Tibial artery (tissue), 4 donors: ENCODE measurements around the gene PTGER2.

Source experiments
- DNase-seq, 2 donors: peaks; one replicate each; pipeline ENCODE4 v3.0.0-alpha.2; 2019
- H3K27ac ChIP-seq, 2 donors: fragments of 200-600 bp; sonication (generic) in 1 of 2; 1 replicate in 1 of 2; 2 replicates in 1 of 2; pipeline ENCODE4 v1.5.1; 2018 to 2019; ENCODE audit warnings: mild to moderate bottlenecking in 1 of 2
- H3K27me3 ChIP-seq, 2 donors: fragments of 200-600 bp; sonication (generic) in 1 of 2; one replicate each; pipeline versions ENCODE4 v1.5.1 to v1.6.0; 2016 to 2019
- H3K36me3 ChIP-seq, 3 donors: fragments of 200-600 bp; sonication (generic) in 2 of 3; one replicate each; pipeline ENCODE4 v1.5.1; 2016 to 2019; ENCODE audit warnings: mild to moderate bottlenecking in 2 of 3
- H3K4me1 ChIP-seq, 4 donors: fragments of 200-600 bp; sonication (generic) in 2 of 4; 1 replicate in 3 of 4; 2 replicates in 1 of 4; pipeline ENCODE4 v1.5.1; 2016 to 2019
- H3K4me3 ChIP-seq, 2 donors: fragments of 200-600 bp; sonication (generic) in 1 of 2; 1 replicate in 1 of 2; 2 replicates in 1 of 2; pipeline ENCODE4 v1.5.1; 2018 to 2019; ENCODE audit warnings: mild to moderate bottlenecking in 2 of 2
- H3K9me3 ChIP-seq, 3 donors: fragments of 200-600 bp; sonication (generic) in 1 of 3; one replicate each; pipeline ENCODE4 v1.5.1; 2016 to 2019
- intact Hi-C: fragments of 100-400 bp; cut with DNase I; formaldehyde crosslinking; loops from one replicate; pipeline ENCODE4 v1.15.0; 2023; ENCODE audit warnings: low total_unique reads
- TF ChIP-seq, protein P1 (sequence below), 2 experiments: fragments of 200-600 bp in 1 of 2; fragments of 450-650 bp in 1 of 2; IDR thresholded peaks; one replicate each; pipeline ENCODE4 v1.5.1; 2017 to 2019; ENCODE audit warnings: antibody characterized with exemption in 2 of 2, mild to moderate bottlenecking in 1 of 2, moderate library complexity in 1 of 2

The PTGER2 gene

GRCh38 chr14:52319919-52320318 is 5.8 kb downstream of the PTGER2 start:
- TF ChIP-seq, protein P1, sequence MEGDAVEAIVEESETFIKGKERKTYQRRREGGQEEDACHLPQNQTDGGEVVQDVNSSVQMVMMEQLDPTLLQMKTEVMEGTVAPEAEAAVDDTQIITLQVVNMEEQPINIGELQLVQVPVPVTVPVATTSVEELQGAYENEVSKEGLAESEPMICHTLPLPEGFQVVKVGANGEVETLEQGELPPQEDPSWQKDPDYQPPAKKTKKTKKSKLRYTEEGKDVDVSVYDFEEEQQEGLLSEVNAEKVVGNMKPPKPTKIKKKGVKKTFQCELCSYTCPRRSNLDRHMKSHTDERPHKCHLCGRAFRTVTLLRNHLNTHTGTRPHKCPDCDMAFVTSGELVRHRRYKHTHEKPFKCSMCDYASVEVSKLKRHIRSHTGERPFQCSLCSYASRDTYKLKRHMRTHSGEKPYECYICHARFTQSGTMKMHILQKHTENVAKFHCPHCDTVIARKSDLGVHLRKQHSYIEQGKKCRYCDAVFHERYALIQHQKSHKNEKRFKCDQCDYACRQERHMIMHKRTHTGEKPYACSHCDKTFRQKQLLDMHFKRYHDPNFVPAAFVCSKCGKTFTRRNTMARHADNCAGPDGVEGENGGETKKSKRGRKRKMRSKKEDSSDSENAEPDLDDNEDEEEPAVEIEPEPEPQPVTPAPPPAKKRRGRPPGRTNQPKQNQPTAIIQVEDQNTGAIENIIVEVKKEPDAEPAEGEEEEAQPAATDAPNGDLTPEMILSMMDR (IDR thresholded peaks at IDR 0.05): no peak
- no peaks in the 10 kb centered on the region for H3K27me3 ChIP-seq
- DNase-seq: no peak
- no peak overlapping the region for H3K4me3 ChIP-seq
- H3K36me3 ChIP-seq: no peaks in the 10 kb centered on the region
- H3K4me1 ChIP-seq: peaks cover 0 to 5% (median 2%) of the 10 kb centered on the region in 4 donors
- H3K9me3 ChIP-seq: peaks cover 0 to 10% (median 6%) of the 10 kb centered on the region in 3 donors
- H3K27ac ChIP-seq: no peak overlapping the region
- intact Hi-C loops: no loop called here

GRCh38 chr14:52325126-52325525 is 11.0 kb downstream of the PTGER2 start:
- H3K4me3 ChIP-seq: no peak overlapping the region
- H3K27me3 ChIP-seq: no peaks in the 10 kb centered on the region
- TF ChIP-seq, protein P1 (IDR thresholded peaks at IDR 0.05): no peak
- intact Hi-C loops: no loop called here
- no peak overlapping the region for H3K27ac ChIP-seq
- H3K36me3 ChIP-seq: no peaks in the 10 kb centered on the region
- DNase-seq: no peak
- H3K9me3 ChIP-seq: peaks cover 0 to 10% (median 6%) of the 10 kb centered on the region in 3 donors
- H3K4me1 ChIP-seq: no peaks in the 10 kb centered on the region

DNA sequence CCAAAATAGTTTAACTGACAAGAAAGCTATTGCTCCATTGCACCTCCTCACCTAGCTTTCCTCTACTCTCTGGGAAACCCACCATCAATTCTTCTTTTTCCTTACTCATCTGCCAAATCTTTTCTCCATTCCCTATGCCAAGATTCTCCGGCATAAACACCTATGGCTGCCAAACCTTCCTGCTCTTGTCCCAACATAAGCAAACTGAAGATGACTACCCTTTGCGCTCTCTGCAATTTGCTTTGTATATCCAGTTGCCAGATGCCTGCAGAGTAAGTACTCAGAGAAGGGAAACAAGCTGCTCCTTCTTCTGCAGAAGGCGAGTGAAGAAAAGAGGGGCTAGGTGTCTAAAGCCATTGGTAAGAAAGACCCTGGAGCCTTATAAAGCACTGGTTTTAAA is 11.5 kb downstream of the PTGER2 start:
- DNase-seq: no peak
- no peak overlapping the region for H3K27ac ChIP-seq
- H3K4me3 ChIP-seq: no peak overlapping the region
- intact Hi-C loops: no loop called here
- H3K9me3 ChIP-seq: peaks cover 0 to 10% (median 6%) of the 10 kb centered on the region in 3 donors
- TF ChIP-seq, protein P1 (IDR thresholded peaks at IDR 0.05): no peak
- H3K27me3 ChIP-seq: no peaks in the 10 kb centered on the region
- H3K4me1 ChIP-seq: no peaks in the 10 kb centered on the region
- H3K36me3 ChIP-seq: no peaks in the 10 kb centered on the region

- H3K27me3 ChIP-seq: no peaks in the 10 kb centered on the region
- intact Hi-C loops: no loop called here
- H3K36me3 ChIP-seq: no peaks in the 10 kb centered on the region
- H3K4me3 ChIP-seq: no peak overlapping the region
- TF ChIP-seq, protein P1 (IDR thresholded peaks at IDR 0.05): no peak
- H3K9me3 ChIP-seq: peaks cover 0 to 1% (median under 1%) of the 10 kb centered on the region in 3 donors
- no peak overlapping the region for H3K27ac ChIP-seq
- H3K4me1 ChIP-seq: no peaks in the 10 kb centered on the region
- DNase-seq: no peak
These were observed 13.5 kb downstream of the PTGER2 start for GRCh38 chr14:52327374-52328226.

GRCh38 chr14:52328276-52328675 is 14.2 kb downstream of the PTGER2 start:
- TF ChIP-seq, protein P1 (IDR thresholded peaks at IDR 0.05): no peak

More at GRCh38 chr14:52328276-52328675, 14.2 kb downstream of the PTGER2 start:
- intact Hi-C loops: no loop called here
- H3K4me3 ChIP-seq: no peak overlapping the region
- H3K9me3 ChIP-seq: no peaks in the 10 kb centered on the region
- H3K4me1 ChIP-seq: no peaks in the 10 kb centered on the region
- DNase-seq: no peak
- no peak overlapping the region for H3K27ac ChIP-seq
- H3K27me3 ChIP-seq: no peaks in the 10 kb centered on the region
- no peaks in the 10 kb centered on the region for H3K36me3 ChIP-seq
